SK-N-MC (cell line): Measurements from ENCODE around the gene PDLIM7.

Experiments used
- EZH2 ChIP-seq: fragments of 200-600 bp; sonication (generic); IDR thresholded peaks from one replicate; pipeline ENCODE4 v1.6.1; 2017; ENCODE audit warnings: antibody characterized with exemption
- POLR2AphosphoS5 ChIP-seq: IDR thresholded peaks from 2 replicates; pipeline ENCODE4 v1.6.1; 2012; ENCODE audit warnings: mild to moderate bottlenecking, low read depth, low read length, borderline replicate concordance

DNA sequence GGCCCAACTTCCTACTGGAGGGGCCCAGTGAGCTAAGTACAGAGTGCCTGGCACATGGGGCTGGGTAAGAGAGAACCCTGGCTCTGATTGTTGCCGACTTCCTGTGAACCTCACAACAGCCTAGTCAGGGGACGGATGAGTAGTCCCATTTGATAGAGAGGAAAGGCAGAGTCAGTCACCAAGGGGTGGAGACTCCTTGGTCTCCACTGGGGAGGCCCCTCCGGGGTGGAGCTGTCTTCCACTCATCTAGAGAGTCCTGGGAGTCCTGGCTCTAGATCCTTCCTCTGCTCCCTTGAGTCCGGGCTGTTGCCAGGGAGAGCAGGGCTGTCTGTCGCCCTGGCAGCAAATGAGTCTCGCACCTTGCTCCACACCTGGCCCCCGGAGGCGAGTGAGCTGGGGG lies 63.0 kb downstream of the PDLIM7 start:
- TF ChIP-seq EZH2 (no peak), POLR2AphosphoS5 (no peak)
